ENCODE measurements around the gene RWDD3.

The RWDD3 gene

DNA sequence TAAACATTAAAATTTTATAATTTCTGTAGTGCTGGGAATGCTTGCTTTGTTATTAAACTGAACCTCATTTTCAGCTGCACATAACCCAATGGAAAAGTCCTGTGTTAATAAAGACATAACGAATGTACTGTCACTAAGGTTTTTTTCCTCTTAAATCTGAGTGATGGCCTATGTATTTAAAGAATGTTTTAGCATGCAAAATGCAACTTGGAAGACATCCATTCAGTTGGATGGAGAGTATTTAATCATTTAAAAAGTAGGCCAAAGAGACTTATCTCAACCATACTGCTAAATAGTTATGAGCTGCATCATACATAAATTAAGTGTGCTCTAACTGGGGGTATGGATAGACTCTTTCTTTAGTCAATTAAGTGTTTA is 48.5 kb downstream of the RWDD3 start:
- DNase-seq (ENCODE audit: low read depth in 2 of 2) = no peak

DNA sequence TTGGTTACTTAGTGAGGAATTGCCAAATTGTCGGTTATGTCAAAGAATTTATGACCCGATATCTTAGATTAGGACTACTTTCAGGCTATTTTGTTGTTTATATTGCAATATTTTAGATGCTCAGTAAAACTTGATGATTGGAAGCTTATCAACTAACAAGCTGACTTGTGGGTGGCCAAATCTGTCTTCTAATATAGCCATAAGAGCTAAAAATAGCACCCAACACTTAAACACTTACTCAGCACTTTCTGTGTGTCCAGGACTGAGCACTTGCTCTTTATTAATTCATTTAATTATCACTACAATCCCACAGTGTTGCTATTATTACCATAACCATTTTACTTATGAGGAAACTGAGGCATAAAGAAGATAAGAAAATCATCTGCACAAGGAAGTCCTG is 50.4 kb downstream of the RWDD3 start:
- no peak for DNase-seq (ENCODE audit: low read depth in 2 of 2)

DNA sequence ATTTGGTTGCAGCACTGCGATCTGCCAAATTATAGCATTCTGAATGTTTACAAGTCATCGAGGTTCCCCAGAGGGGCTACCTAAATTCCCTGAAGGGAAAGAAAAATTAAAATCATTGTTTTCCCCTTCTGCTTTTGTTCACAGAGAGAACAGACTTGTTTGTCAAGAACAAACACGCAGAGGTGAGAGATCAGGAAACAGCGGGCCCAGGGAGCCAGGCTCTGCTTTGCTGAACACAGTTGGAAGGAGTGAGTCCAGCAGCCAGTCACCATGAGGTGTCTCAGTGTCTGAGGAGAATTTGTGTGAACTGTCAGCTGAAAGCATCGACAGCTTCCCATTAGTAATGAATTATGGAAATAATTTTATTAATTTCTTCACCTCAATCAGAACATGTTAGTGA is 52.5 kb downstream of the RWDD3 start:
- no peak for DNase-seq (ENCODE audit: low read depth in 2 of 2)

DNA sequence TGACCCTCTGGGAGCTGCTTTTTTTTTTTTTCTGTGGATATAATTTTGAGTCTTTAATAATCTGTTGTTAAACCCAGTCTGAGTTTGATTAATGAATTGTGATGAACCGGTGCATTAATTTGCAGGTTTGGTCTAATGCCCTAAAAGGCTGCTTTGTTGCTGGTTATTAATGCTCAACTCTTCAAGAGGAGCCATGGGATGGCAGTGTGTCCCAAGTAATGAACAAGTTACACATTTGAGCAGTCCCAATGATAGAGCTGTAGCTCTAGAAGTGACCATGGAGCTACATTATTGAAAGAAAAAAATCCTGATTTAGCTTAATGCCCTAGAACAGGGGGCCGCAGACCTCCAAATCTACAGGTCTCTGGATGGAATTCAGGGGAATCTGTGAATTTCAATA is 53.1 kb downstream of the RWDD3 start:
- no peak for DNase-seq (ENCODE audit: low read depth in 2 of 2)

DNA sequence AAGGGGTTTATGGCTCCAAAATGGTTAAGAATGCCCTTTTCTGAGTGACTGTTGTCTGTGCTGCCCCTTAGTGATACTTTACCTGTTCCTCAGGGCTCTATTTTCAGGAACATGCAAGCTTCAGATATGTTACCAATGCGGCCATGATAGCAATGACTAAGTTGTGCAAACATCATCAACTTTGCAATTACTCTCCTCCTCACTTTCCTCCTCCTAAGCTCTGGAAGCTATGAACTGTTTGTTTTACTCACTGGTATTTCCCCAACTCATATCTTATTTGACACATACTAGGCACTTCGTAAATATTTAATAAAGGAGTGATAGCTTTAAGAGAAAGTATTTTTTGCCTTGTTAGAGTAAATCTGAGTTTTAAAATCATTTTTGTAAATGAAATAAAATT is 53.8 kb downstream of the RWDD3 start:
- no peak for DNase-seq (ENCODE audit: low read depth in 2 of 2)
